CD14-positive monocyte (primary cell): ENCODE measurements around the gene BEGAIN. TPM values are rescaled to one million over a fixed set of nuclear protein-coding genes. Genes with fewer than 3 reads are reported as not detected.

Experiments
- DNase-seq, 3 donors: peaks; one replicate each; pipeline ENCODE4 v3.0.0-alpha.2; 2011 to 2022
- H2AFZ ChIP-seq: 2 replicates; pipeline ENCODE4 v1.6.0; 2012; ENCODE audit warnings: mild to moderate bottlenecking, low read depth, low read length, inconsistent platforms; ENCODE audit not compliant: insufficient read depth, poor library complexity, severe bottlenecking
- H3K27ac ChIP-seq, 2 donors: 1 replicate in 1 of 2; 2 replicates in 1 of 2; pipeline ENCODE4 v1.5.1; 2012 to 2013; ENCODE audit warnings: low read length in 2 of 2, control low read depth in 1 of 2, inconsistent platforms in 1 of 2, low read depth in 1 of 2, mild to moderate bottlenecking in 1 of 2
- H3K27me3 ChIP-seq, 2 donors: one replicate each; pipeline versions ENCODE4 v1.6.0 to v1.6.1; 2011 to 2013; ENCODE audit warnings: low read length in 2 of 2; ENCODE audit not compliant: control insufficient read depth in 2 of 2, insufficient read depth in 2 of 2
- H3K36me3 ChIP-seq, 2 donors: replicated peaks in 1 of 2; 1 replicate in 1 of 2; 2 replicates in 1 of 2; pipeline versions ENCODE4 v1.5.1 to v1.6.1; 2012 to 2013; ENCODE audit warnings: low read length in 2 of 2, control low read depth in 1 of 2, inconsistent platforms in 1 of 2, mild to moderate bottlenecking in 1 of 2; ENCODE audit not compliant: insufficient read depth in 2 of 2, control insufficient read depth in 1 of 2
- H3K4me1 ChIP-seq, 2 donors: 1 replicate in 1 of 2; 2 replicates in 1 of 2; pipeline versions ENCODE4 v1.5.1 to v1.6.1; 2012 to 2013; ENCODE audit warnings: low read length in 2 of 2, control low read depth in 1 of 2, inconsistent platforms in 1 of 2, mild to moderate bottlenecking in 1 of 2, moderate library complexity in 1 of 2; ENCODE audit not compliant: insufficient read depth in 2 of 2, control insufficient read depth in 1 of 2
- H3K4me2 ChIP-seq: replicated peaks from 2 replicates; pipeline ENCODE3; 2012; ENCODE audit warnings: low read length, moderate library complexity, mild to moderate bottlenecking; ENCODE audit not compliant: poor library complexity, severe bottlenecking; ENCODE audit errors: extremely low read depth
- H3K4me3 ChIP-seq, 3 experiments: fragments of 200-600 bp in 1 of 3; sonication (generic) in 1 of 3; replicated peaks in 1 of 3; 1 replicate in 2 of 3; 2 replicates in 1 of 3; pipeline ENCODE4 v1.5.1; 2011 to 2013; ENCODE audit warnings: low read length in 3 of 3, mild to moderate bottlenecking in 3 of 3, control low read depth in 2 of 3, low read depth in 2 of 3, inconsistent platforms in 1 of 3, moderate library complexity in 1 of 3
- H3K79me2 ChIP-seq: 2 replicates; pipeline ENCODE4 v1.6.0; 2012; ENCODE audit warnings: mild to moderate bottlenecking, control low read depth, inconsistent platforms, low read length, moderate library complexity; ENCODE audit not compliant: insufficient read depth
- H3K9ac ChIP-seq: 2 replicates; pipeline ENCODE4 v1.6.0; 2017; ENCODE audit warnings: low read length, mild to moderate bottlenecking; ENCODE audit not compliant: insufficient read depth, poor library complexity, severe bottlenecking
- H3K9me3 ChIP-seq, 2 donors: replicated peaks in 1 of 2; 1 replicate in 1 of 2; 2 replicates in 1 of 2; pipeline versions ENCODE4 v1.5.1 to v1.6.1; 2012 to 2013; ENCODE audit warnings: low read length in 2 of 2, control low read depth in 1 of 2; ENCODE audit not compliant: control insufficient read depth in 1 of 2, insufficient read depth in 1 of 2
- H4K20me1 ChIP-seq: 2 replicates; pipeline ENCODE4 v1.6.0; 2012; ENCODE audit warnings: mild to moderate bottlenecking, low read length, control low read depth, moderate library complexity; ENCODE audit not compliant: insufficient read depth
- H3K27ac Mint-ChIP-seq, 7 donors: one replicate each; pipeline ENCODE4 v1.8.0; 2020; ENCODE audit warnings: mild to moderate bottlenecking in 7 of 7, mixed read lengths in 7 of 7, moderate library complexity in 6 of 7, inconsistent platforms in 2 of 7
- H3K27me3 Mint-ChIP-seq, 3 donors: one replicate each; pipeline ENCODE4 v1.8.0; 2021 to 2022; ENCODE audit warnings: low read depth in 3 of 3, mild to moderate bottlenecking in 3 of 3, mixed read lengths in 3 of 3, moderate library complexity in 3 of 3, inconsistent platforms in 1 of 3
- H3K36me3 Mint-ChIP-seq, 2 donors: one replicate each; pipeline ENCODE4 v1.8.0; 2020; ENCODE audit warnings: mixed read lengths in 2 of 2, inconsistent platforms in 1 of 2, mild to moderate bottlenecking in 1 of 2
- H3K4me1 Mint-ChIP-seq: one replicate; pipeline ENCODE4 v1.8.0; 2020; ENCODE audit warnings: mild to moderate bottlenecking, mixed read lengths
- H3K4me3 Mint-ChIP-seq, 2 donors: one replicate each; pipeline ENCODE4 v1.8.0; 2020; ENCODE audit warnings: mild to moderate bottlenecking in 2 of 2, mixed read lengths in 2 of 2, moderate library complexity in 1 of 2
- H3K9me3 Mint-ChIP-seq, 7 donors: one replicate each; pipeline ENCODE4 v1.8.0; 2020 to 2022; ENCODE audit warnings: mixed read lengths in 7 of 7, mild to moderate bottlenecking in 6 of 7, moderate library complexity in 6 of 7, inconsistent platforms in 2 of 7
- WGBS: methylation state at CpG from one replicate; pipeline ENCODE4 v1.1.5; 2013; ENCODE audit warnings: missing lambda C conversion rate; ENCODE audit not compliant: insufficient coverage; 5-methylcytosine and 5-hydroxymethylcytosine counted together
- intact Hi-C, 2 donors: fragments of 100-400 bp; cut with micrococcal nuclease; formaldehyde crosslinking; loops; one replicate each; pipeline versions ENCODE4 v1.15.0 to v1.15.1; 2023
- polyA plus RNA-seq, 3 donors: library from polyadenylated mRNA; depleted of rRNA in 1 of 3; unstranded in 2 of 3; stranded (reverse) in 1 of 3; fragments of 300-500 nt in 2 of 3; fragments of >200 nt in 1 of 3; fragmentation: Illumina TruSeq in 2 of 3; gene quantifications; 1 replicate in 2 of 3; 2 replicates in 1 of 3; pipeline ENCODE4 v1.2.3, GENCODE V29; 2012 to 2021
- TF ChIP-seq, protein P1 (sequence below): fragments of 200-600 bp; IDR thresholded peaks from one replicate; pipeline ENCODE4 v1.8.0; 2022; ENCODE audit warnings: antibody characterized with exemption, mild to moderate bottlenecking

BEGAIN gene
- polyA plus RNA-seq, 3 donors = 0.25 to 0.45 TPM; not detected in 1

GRCh38 chr14:100498068-100498467 is 89.1 kb downstream of the BEGAIN start:
- Mint-ChIP-seq H3K27me3 (peaks cover 0 to 9% (median 2%) of the 10 kb centered on the region in 3 donors), H3K9me3 (peaks cover 0 to 2% (median 0%) of the 10 kb centered on the region in 7 donors), H3K4me1 (peaks cover 4% of the 10 kb centered on the region), H3K36me3 (no peaks in the 10 kb centered on the region), H3K4me3 (no peak overlapping the region), H3K27ac (no peak overlapping the region)
- no peaks in the 10 kb centered on the region for H3K79me2 ChIP-seq
- DNase-seq = no peak
- H3K4me1 ChIP-seq = no peaks in the 10 kb centered on the region
- intact Hi-C loops = no loop called here
- H3K36me3 ChIP-seq = no peaks in the 10 kb centered on the region
- H3K4me3 ChIP-seq = no peak overlapping the region
- H3K27ac ChIP-seq = no peak overlapping the region
- no peak overlapping the region for H2AFZ ChIP-seq
- TF ChIP-seq, protein P1, sequence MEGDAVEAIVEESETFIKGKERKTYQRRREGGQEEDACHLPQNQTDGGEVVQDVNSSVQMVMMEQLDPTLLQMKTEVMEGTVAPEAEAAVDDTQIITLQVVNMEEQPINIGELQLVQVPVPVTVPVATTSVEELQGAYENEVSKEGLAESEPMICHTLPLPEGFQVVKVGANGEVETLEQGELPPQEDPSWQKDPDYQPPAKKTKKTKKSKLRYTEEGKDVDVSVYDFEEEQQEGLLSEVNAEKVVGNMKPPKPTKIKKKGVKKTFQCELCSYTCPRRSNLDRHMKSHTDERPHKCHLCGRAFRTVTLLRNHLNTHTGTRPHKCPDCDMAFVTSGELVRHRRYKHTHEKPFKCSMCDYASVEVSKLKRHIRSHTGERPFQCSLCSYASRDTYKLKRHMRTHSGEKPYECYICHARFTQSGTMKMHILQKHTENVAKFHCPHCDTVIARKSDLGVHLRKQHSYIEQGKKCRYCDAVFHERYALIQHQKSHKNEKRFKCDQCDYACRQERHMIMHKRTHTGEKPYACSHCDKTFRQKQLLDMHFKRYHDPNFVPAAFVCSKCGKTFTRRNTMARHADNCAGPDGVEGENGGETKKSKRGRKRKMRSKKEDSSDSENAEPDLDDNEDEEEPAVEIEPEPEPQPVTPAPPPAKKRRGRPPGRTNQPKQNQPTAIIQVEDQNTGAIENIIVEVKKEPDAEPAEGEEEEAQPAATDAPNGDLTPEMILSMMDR = no peak
- peaks cover 8% of the 10 kb centered on the region for H4K20me1 ChIP-seq
- H3K9me3 ChIP-seq = no peaks in the 10 kb centered on the region
- no peak overlapping the region for H3K9ac ChIP-seq
- WGBS = 100% methylated on average over 1 of the region's 9 CpGs
- H3K27me3 ChIP-seq = no peaks in the 10 kb centered on the region
- H3K4me2 ChIP-seq = no peak overlapping the region

- Mint-ChIP-seq H3K27ac (no peak overlapping the region), H3K4me1 (peaks cover 4% of the 10 kb centered on the region), H3K36me3 (no peaks in the 10 kb centered on the region), H3K27me3 (peaks cover 0 to 5% (median 2%) of the 10 kb centered on the region in 3 donors), H3K9me3 (peaks cover 0 to 2% (median 0%) of the 10 kb centered on the region in 7 donors), H3K4me3 (no peak overlapping the region)
- H3K4me1 ChIP-seq = no peaks in the 10 kb centered on the region
- H3K9me3 ChIP-seq = no peaks in the 10 kb centered on the region
- WGBS = no CpG with 5 or more reads among the region's 2 CpGs
- H3K4me3 ChIP-seq = no peak overlapping the region
- no peaks in the 10 kb centered on the region for H3K36me3 ChIP-seq
- H3K79me2 ChIP-seq = no peaks in the 10 kb centered on the region
- H3K27me3 ChIP-seq = no peaks in the 10 kb centered on the region
- H3K27ac ChIP-seq = no peak overlapping the region
- TF ChIP-seq, protein P1 = no peak
- intact Hi-C loops = no loop called here
- H3K9ac ChIP-seq = no peak overlapping the region
- no peak overlapping the region for H3K4me2 ChIP-seq
- no peak for DNase-seq
- peaks cover 8% of the 10 kb centered on the region for H4K20me1 ChIP-seq
- H2AFZ ChIP-seq = no peak overlapping the region
These were observed 91.3 kb downstream of the BEGAIN start for GRCh38 chr14:100495917-100496316.
